Measurements from ENCODE around the gene CPTP. TPM values are rescaled to one million over a fixed set of nuclear protein-coding genes. Genes with fewer than 3 reads are reported as not detected.

CPTP gene
- total and polyA plus RNA-seq, 8 donors: 6.6 to 226 (median 22.8) TPM

- peaks cover 0 to 11% (median 7%) of the 10 kb centered on the region in 4 donors for H3K36me3 ChIP-seq
- TF ChIP-seq EP300 (IDR thresholded peaks at IDR 0.05) (no peak), CTCF (IDR thresholded peaks at IDR 0.05) (no peak), POLR2AphosphoS5 (IDR thresholded peaks at IDR 0.05) (peak in 1 of 3 donors; percentile 41), POLR2A (IDR thresholded peaks at IDR 0.05) (no peak)
- peak overlapping the region; percentile 88 to 91 (median 90) for H3K4me3 ChIP-seq
- peak overlapping the region; percentile 48 to 99 (median 82) for H3K27ac ChIP-seq
- intact Hi-C loops (cut with DNase I; ENCODE audit: low total_unique reads): no loop called here
- 0 to 22% (median 19%) methylated on average over 4 to 25 of the region's 25 CpGs for WGBS, 5 donors
- no peaks in the 10 kb centered on the region for H3K9me3 ChIP-seq
- H3K27me3 ChIP-seq: no peaks in the 10 kb centered on the region
- H3K4me1 ChIP-seq: peaks cover 44 to 67% (median 64%) of the 10 kb centered on the region in 4 donors
- DNase-seq: peak; percentile 79 to 94
Observed at GRCh38 chr1:1305300-1306069, 19.1 kb upstream of the CPTP start.

- peaks cover 44 to 73% (median 64%) of the 10 kb centered on the region in 4 donors for H3K4me1 ChIP-seq
Observed at GRCh38 chr1:1306070-1306660, 18.4 kb upstream of the CPTP start.

GRCh38 chr1:1306661-1307260, 17.8 kb upstream of the CPTP start:
- H3K9me3 ChIP-seq: no peaks in the 10 kb centered on the region
- H3K27ac ChIP-seq: peak overlapping the region in 4 of 5 donors; percentile 93 to 99 (median 96)
- H3K27me3 ChIP-seq: no peaks in the 10 kb centered on the region
- intact Hi-C loops (cut with DNase I; ENCODE audit: low total_unique reads): no loop called here
- H3K36me3 ChIP-seq: peaks cover 0 to 20% (median 18%) of the 10 kb centered on the region in 4 donors
- 25 to 30% (median 28%) methylated on average over 24 to 27 of the region's 27 CpGs for WGBS, 5 donors
- TF ChIP-seq CTCF (IDR thresholded peaks at IDR 0.05) (no peak), EP300 (IDR thresholded peaks at IDR 0.05) (no peak), POLR2A (IDR thresholded peaks at IDR 0.05) (no peak), POLR2AphosphoS5 (IDR thresholded peaks at IDR 0.05) (no peak)
- H3K4me3 ChIP-seq: peak overlapping the region; percentile 88 to 91 (median 90)
- peak in 1 of 2 donors; percentile 55 for DNase-seq
- H3K4me1 ChIP-seq: peaks cover 44 to 73% (median 64%) of the 10 kb centered on the region in 4 donors

More at GRCh38 chr1:1306070-1306660, 18.4 kb upstream of the CPTP start:
- TF ChIP-seq EP300 (IDR thresholded peaks at IDR 0.05) (no peak), POLR2A (IDR thresholded peaks at IDR 0.05) (no peak), POLR2AphosphoS5 (IDR thresholded peaks at IDR 0.05) (no peak), CTCF (IDR thresholded peaks at IDR 0.05) (no peak)
- H3K9me3 ChIP-seq: no peaks in the 10 kb centered on the region
- H3K27me3 ChIP-seq: no peaks in the 10 kb centered on the region
- H3K27ac ChIP-seq: peak overlapping the region; percentile 48 to 99 (median 82)
- peak in 1 of 2 donors; percentile 52 for DNase-seq
- peak overlapping the region; percentile 88 to 91 (median 90) for H3K4me3 ChIP-seq
- 27 to 39% (median 32%) methylated on average over 10 to 11 of the region's 11 CpGs for WGBS, 5 donors
- intact Hi-C loops (cut with DNase I; ENCODE audit: low total_unique reads): no loop called here
- H3K36me3 ChIP-seq: peaks cover 0 to 14% (median 12%) of the 10 kb centered on the region in 4 donors

- intact Hi-C loops (cut with DNase I; ENCODE audit: low total_unique reads): no loop called here
- peaks cover 5 to 26% (median 25%) of the 10 kb centered on the region in 4 donors for H3K36me3 ChIP-seq
- peak overlapping the region; percentile 88 to 91 (median 90) for H3K4me3 ChIP-seq
- peak in 1 of 2 donors; percentile 49 for DNase-seq
- peaks cover 44 to 73% (median 64%) of the 10 kb centered on the region in 4 donors for H3K4me1 ChIP-seq
- peak overlapping the region; percentile 87 to 99 (median 96) for H3K27ac ChIP-seq
- WGBS, 5 donors: 0 to 2% (median 1%) methylated on average over 25 to 83 of the region's 83 CpGs
- H3K27me3 ChIP-seq: no peaks in the 10 kb centered on the region
- no peaks in the 10 kb centered on the region for H3K9me3 ChIP-seq
- TF ChIP-seq CTCF (IDR thresholded peaks at IDR 0.05) (no peak), EP300 (IDR thresholded peaks at IDR 0.05) (no peak), POLR2AphosphoS5 (IDR thresholded peaks at IDR 0.05) (no peak), POLR2A (IDR thresholded peaks at IDR 0.05) (no peak)
Observed at GRCh38 chr1:1307261-1307922, 17.2 kb upstream of the CPTP start.
